HT1080 (cell line): ENCODE results near the gene CAMTA1. TPM values are rescaled to one million over a fixed set of nuclear protein-coding genes. Genes with fewer than 3 reads are reported as not detected.
A peak's percentile ranks its signal among the peaks of the same experiment; 100 is the strongest.
"Not testable (repeated sequence)": the region's sequence is repeated elsewhere in the genome, so short reads cannot be mapped to it uniquely, and the experiment has no call there.

Experiments
- DNase-seq: peaks from one replicate; pipeline ENCODE4 v3.0.0-alpha.2; 2015; ENCODE audit warnings: low read depth
- total RNA-seq: library from RNA; depleted of rRNA; stranded (reverse); fragments of >200 nt; shearing (Covaris generic); gene quantifications from 2 replicates; pipeline ENCODE4 v1.2.3, GENCODE V29; 2014

Gene CAMTA1
- total RNA-seq, 1 experiment from 2014 or later = 59.2 TPM

DNA sequence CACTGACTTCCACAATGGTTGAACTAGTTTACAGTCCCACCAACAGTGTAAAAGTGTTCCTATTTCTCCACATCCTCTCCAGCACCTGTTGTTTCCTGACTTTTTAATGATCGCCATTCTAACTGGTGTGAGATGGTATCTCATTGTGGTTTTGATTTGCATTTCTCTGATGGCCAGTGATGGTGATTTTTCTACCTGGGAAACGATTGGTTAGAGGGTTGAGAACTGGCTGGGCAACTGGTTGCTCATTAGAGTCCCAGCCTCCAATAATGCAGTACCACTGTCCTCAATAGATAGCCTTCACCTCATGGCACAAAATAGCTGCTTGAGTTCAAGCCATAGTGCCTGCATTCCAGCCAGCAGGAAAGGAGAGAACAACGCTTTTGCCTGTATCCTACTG lies 596.5 kb downstream of the CAMTA1 start:
- not testable (repeated sequence) for DNase-seq

DNA sequence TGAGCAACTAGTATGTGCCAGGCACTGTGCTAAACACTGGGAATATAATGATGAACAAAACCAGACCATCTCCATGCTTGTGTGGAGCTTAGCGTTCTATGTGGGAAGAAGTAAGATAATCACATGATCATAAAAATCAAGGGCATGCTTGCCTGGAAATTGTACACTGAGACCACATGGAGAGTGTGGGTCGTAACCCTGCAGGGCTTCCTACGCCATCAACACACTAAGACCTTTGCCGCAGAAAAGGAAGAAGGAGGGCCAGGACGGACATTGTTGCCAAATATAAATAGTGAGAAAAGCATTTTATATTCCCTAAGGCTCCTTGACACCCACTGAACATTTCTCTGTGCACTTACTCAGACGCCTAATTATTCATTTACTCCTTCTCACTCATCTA lies 597.7 kb downstream of the CAMTA1 start:
- DNase-seq = no peak

DNA sequence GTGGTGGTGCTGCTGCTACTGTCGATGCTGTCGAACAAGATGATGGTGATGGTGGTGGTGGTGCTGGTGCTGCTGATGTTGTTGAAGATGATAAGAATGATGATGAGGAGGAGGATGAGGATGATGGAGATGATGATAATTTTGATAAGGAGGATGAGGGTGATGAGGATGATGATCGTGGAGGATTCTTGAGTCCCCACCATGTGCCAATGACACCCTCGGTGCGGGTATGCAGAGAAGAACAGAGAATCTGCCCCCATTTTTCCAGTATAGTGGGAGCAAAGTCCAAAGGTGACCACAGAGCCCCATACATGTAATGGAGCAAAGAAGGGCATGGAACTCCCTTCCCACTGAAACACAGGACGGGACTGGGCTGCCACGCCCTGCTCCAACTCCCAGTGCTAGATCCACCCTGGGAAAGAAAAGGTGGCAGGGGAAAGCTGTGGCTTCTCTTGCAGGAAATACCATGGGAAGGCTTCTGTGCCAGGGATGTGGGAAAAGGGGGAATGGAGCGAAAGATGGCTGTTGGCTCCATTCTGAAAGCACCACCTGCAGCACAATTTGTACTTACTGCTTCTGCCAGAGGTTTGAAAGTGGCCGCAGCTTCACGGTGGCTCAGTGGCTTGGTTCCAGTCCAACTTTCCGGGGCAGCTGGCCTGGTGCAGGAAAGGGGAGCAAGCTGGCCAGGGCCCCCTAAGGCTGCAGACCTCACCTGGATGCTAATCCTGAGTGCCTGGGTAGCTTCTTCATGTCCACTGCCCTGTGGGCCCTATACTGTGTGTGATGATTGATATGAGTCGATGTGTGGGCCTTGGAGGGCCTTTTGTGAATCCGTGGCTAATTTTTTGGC lies 598.6 kb downstream of the CAMTA1 start:
- no peak for DNase-seq

DNA sequence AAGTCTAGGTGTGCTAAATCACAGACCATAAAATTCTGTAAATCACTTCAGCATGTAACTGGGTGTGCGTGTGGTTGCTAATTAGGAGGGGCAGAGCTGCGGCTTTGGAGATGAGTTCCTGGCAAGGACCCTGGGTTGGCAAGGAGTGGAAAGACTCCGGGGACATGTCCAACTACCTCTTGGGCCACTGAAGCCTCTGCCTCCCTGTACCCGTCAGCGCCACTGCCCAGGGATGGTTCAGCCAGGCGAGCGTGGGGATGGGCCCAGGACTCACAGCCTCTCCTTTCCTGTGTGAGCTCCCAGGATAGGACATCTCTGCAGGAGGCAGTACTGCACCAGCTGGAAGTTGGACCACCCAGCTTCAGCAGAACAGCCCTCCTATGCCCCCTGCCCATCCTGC lies 599.4 kb downstream of the CAMTA1 start:
- no peak for DNase-seq

DNA sequence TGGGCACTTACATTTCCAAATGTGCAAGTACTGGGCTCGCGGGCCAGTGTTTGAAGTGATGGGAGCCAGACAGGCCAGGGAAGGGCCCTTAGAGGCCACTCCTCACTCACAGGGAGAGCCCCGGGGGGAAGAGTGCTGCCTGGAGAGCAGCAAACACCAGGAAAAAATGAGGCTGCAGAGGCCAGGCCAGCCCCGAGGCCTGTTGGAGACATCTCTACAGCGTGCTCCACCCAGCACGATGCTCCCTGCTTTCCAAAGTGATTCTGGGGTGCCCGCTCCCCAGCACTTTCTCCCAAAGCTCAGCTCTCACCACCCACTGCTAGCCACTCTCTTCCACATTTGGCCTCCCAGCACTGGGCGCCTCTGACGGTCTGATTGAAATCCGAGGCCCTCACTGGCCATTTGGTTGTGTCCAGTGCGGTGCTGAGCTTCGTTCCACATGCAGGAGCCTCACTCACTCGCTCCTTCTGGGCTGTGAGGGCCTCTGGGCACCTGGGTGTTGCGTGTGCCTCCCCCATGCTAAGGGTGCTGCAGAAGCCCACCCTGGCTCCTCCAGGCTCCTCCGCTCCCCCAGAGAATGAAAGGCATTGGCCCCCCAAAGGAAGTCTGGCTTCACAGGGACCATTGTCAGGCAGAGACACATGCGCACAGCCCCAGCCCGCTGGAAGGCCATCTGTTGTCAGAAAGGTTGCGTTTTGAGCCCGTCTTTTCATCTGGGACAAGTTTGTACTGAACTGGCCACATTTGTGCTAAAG lies 600.4 kb downstream of the CAMTA1 start:
- no peak for DNase-seq

DNA sequence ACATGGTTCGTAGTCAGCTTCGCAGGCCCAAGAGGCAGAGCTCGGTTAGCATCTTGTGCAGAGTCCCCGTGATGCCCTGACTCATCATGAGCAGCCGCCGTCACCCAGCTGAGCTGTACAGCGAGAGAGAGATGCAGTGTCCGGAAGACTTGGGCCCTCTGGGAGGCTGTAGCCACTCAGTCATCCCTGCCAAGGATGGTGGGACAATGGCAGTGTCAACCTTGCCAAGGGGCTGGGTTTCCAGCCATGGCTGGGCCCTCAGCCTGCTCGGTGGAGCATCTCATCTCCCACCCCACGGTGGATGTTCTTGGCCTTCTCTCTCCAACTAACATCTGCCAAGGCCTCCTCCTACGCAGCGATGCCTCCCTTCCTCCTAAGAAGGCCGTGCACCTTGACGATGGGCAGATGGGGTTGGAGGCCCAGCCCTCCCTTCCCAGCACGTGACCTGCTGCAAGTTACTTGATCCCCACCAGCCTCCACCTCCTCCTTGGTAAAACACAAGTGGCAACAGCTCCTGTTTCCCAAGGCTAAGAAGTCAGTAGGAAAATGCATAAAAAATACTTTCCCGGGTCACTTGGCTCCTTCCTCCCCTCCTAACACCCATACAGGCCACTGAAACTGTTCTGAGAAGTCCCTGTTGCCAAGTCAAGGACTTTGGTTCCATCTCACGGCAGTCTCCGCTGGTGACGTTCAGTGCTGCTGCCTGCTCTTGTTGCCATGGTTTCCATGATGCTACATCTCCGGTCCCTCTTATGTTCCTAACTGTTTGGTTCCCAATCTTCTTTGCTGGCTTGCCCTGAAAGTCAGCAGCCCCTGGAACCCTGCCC lies 601.2 kb downstream of the CAMTA1 start:
- DNase-seq = no peak

DNA sequence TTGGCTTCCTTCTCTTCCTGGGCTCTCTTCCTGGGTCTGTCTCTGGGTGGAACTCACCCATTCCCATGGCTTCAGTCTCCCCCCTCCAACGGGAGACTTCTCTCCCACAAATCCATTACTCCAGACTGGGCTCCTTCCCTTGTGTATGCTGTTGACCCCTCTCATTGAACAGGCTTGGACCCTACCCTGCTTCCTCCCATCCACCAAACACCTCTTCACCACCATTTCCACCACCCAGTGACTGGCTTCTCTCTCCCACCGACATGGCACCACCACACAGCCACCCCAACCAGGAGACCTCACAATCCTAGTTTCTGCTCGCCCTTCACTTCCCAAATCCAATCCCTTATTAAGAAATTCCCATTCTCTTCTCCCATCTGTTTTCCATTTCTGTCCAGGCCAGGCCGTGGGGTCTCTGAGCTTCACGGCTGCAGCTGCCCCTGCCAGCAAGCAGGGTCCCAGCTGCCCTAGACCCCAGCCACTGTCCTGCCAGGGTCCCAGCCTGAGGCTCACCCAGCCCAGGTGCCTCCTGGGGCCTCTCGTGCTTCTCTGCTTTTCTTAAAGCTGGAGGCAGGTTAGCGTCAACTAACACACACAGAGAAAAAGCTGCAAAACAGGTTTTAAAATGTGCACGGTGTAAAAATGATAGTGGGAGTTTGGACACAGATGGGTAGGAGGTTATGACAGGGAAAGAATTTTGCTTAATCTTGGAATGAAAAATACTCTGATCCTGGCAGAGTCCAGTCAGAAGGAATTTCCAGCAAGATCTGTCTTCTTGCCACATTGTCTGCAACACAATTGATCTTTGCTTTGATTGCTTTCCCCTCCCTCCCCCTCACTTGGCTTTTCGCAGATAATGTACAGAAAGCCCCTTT lies 602.0 kb downstream of the CAMTA1 start:
- DNase-seq = no peak

DNA sequence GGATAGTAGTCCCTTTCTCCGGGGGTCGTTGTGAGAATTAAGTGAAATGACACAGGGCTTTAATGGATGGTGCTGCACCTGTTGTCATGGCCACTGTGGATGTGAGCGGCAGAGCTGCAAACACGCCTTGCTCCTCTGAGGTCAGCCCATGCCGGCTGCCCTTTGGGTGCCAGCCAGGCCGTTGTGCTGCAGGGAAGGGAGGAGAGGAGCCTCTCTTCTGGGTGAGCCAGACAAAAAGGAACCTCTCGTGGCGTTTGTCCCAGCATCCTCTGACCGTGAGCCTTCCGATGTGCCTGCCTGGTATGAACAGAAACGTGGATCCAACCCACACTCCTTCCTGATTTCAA lies 602.9 kb downstream of the CAMTA1 start:
- no peak for DNase-seq

DNA sequence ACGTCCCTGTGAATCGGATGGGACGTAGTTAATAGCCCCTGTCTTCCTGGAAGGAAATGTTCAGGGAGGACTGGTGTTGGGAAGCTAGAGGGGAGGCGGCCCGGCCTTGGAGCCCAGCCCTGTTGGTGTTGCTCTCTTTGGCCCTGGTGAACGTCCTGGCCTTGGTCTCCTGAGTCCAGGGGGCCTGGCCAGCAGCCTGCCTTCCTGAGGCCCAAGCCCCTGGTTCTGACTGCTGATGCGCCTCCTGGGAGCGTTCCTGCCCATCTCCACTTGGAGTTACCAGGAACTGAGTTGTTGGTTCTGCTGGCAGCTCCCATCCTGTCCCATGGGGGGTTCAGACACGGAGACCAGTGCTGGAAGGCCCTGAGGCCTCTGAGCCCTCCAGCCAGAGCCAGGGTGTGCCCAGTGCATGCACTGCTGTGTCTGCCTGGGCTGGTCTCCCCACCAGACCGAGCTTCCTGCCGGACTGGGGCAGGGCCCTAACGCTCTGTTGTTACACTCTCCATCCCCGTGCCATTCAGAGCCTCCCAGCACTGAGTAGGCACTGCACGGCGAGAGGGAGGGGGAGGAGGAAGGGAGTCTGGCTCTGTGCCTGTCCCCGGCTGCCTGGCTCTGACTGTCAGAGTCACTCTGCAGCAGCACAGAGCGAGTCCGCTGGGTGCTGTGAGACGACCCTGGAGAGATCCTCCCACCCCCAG lies 603.4 kb downstream of the CAMTA1 start:
- DNase-seq = no peak

DNA sequence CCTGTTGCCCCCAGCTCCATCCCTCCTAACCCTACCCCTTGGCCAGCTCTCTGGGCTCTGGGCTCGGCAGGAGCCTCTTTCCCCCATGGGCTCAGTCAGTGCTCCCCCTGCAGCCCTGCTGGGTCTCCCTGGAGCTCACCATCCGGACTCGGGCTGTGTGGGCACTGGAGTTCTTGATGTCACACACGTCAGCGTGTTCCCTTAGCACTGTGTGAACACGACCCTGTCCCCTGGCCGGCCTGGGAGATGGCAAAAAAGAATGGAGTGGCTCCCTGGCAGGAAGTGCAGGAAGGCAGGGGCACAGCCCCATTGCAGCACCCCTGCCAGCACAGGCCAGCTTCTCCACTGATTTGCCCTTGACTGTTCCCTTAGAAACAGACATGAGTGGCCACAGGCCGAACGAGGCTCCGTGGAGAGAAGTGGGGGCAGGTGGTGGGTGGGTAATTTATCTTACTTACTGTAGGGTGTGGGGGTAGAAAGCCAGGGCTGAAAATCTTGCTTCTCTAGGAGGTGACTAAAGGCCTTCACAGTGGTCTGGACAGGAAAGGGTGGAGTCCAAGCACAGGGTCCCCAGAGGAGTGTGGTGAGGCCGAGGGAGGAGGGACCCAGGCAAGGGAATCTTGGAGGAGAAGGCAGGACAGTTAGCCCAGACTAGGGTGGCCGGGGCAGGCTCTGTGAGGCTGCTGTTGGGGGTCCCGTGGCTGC lies 604.1 kb downstream of the CAMTA1 start:
- peak; percentile 50 for DNase-seq

DNA sequence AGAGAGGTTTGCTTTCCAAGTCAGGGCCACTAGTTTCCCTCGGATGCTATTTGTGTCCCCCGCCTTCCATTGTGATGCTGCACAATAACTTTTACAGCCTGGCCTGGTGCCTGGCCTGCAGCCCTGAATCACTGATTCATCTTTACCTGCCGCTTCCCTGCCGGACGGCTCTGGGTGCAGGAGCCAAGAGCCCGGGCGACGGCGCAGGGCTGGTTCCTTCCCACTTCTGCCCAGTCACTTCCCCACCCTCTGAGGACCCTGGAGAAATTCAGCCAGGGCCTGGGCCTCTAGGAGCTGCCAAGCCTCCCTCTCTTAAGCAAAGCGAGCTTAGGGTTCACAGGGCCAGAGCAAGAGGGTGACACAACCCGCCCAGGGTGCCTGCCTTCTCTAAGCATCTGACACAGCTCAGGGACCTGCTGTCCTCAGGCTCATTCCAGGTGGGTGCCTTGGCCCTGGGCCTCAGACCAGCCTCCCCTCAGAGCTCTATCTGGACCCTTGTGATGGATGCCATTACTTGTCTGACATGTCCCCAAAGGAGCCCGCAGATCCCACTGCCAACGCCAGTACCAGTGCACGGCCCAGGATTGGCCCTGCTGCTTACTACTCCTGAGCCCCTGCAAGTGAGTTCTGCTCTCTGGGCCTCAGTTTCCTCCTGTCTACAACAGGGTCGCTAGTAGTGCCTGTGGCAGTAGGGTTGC lies 604.8 kb downstream of the CAMTA1 start:
- DNase-seq = no peak

DNA sequence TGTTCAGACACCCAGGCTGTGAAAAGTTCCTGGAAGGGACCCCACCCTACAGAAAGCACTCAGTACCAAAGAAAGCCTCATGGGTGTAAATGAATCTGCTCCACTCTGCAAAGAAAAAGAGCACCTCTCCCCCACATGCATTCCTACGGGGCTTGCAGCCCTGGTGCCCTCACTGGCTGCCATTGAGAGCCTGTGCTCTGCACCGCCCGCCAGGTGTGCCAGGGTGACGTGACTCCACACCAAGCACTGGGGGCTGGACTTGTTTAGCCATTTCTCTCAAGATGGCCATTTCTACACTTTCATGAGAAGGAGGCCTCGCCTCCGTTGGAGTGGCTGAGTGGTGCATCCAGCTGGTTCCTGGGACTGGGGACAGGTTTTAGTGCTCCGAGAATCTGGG lies 605.3 kb downstream of the CAMTA1 start:
- DNase-seq = no peak

DNA sequence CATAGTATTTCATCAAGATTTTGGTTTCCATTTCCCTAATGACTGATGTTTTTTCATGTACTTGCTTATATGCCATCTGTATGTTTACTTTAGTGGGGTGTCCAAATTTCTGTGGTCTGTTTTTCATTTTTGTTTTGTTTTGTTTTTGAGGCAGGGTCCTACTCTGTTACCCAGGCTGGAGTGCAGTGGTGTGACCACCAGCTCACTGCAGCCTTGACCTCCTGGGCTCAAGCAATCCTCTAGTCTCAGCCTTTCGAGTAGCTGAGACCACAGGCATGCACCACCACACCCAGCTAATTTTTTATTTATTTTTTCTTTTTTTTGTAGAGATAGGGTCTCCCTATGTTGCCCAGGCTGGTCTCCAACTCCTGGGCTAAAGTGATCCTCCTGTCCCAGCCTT lies 607.9 kb downstream of the CAMTA1 start:
- no peak for DNase-seq

DNA sequence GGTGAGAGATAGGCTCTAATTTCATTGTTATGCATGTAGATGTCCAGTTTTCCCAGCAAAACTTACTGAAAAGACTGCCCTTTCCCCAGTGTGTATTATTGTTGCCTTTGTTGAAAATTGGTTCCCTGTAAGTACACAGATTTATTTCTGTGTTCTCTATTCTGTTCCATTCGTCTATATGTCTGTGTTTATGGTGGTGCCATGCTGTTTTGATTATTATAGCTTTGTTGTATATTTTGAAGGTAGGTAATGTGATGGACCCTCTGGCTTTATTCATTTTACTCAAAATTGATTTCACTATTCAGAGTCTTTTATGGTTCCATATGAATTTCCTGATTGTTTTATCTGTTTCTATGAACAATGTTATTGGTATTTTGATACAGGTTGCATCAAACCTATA lies 610.0 kb downstream of the CAMTA1 start:
- DNase-seq = no peak

DNA sequence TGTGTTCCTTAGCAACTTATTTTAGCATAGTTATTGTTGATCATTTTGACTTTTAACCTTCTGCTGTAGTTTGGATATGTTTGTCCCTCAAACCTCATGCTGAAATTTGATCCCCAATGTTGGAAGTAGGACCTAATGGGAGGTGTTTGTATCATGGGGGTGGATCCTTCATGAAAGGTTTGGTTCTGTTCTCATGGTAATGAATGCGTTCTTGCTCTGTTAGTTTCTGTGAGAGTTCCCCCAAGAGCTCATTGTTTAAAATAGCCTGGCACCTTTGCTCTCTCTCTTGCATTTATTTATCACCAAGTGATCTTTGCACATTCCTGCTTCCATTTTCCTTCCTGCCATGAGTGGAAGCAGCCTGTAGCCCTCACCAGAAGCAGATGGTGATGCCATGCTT lies 613.7 kb downstream of the CAMTA1 start:
- DNase-seq = no peak

DNA sequence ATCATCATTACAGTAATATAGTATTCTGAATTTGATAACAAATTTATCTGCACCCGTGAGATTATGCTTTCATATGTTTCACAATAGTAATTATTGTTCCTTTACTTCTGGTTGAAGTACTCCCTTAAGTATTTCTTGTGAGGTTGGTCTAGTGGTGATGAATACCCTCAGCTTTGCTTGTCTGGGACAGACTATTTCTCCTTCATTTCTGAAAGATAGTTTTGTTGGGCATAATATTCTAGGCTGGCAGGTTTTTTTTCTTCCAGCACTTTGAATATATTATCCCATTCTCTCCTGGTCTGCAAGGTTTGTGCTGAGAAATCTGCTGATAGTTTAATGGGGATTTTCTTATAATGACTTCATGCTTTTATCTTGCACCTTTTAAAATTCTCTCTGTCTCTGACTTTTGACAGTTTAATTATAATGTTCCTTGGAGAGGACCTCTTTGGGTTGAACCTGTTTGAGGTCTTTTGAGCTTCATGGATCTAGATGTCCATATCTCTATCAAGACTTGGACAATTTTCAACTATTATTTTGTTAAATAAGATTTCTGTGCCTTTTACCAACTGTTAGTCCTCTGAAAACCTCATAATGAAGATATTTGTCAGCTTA lies 614.4 kb downstream of the CAMTA1 start:
- DNase-seq = no peak

DNA sequence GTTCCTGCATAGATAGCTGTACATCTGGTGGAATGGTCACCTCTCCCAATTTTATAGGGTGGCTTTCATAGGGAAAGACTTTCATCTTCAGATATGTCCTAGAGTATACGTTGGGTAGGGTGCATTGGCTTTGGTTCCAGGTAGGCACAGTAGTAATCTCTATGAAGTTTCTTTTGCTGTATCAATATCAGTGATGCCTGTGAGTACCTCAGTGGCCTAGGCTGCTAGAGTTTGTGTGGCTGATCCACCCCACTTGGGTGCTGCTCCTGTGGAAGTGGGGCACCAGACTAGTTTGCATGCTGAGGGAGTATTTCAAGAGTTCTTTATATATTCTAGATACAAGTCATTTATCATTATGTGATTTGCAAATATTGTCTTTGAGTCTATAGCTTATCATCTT lies 615.3 kb downstream of the CAMTA1 start:
- DNase-seq = no peak

DNA sequence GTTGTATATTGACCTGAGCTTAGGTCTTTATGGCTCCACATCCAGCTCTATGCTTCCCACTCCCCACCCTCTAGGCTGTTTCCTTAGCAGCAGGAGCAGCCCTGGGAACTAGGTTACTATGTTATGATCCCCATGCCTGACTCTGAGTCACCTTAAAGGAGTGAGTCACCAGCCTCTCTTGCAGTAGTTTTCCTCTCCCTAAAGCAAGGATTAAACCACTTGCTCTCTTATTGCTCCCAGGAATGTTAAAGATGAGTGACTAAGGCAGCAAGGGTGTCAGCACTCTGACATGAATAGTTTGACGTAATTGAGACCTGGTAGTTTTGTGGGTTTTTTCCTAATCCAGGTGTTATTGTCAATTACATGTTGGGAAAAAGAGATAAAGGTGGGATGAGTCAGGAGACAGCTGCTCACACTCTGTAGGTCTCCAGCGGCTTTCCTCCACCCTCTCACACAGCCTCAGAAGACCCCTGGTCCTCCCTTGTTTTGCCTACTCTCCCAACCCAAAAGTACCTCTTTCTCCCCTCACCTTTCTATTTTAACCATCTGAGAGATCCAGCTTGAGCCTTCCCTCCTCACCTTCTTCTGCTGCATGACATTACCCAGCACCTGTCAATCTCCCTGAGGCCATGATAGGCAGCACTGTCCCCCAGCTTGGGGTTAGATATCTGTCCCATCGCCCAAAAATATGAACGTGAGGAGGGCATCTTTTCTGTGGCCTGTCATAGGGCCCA lies 616.7 kb downstream of the CAMTA1 start:
- DNase-seq = peak; percentile 99
